B cell (primary cell): ENCODE data around the gene SLC7A10.

ENCODE experiments used
- EZH2 ChIP-seq: IDR thresholded peaks from 2 replicates; pipeline ENCODE4 v1.6.1; 2012; ENCODE audit warnings: borderline replicate concordance, low read depth, mild to moderate bottlenecking, moderate library complexity, low read length; ENCODE audit not compliant: insufficient read depth, poor library complexity, severe bottlenecking
- TF ChIP-seq, protein P1 (sequence below): fragments of 200-600 bp; IDR thresholded peaks from one replicate; pipeline ENCODE4 v1.8.0; 2022; ENCODE audit warnings: antibody characterized with exemption, mild to moderate bottlenecking

DNA sequence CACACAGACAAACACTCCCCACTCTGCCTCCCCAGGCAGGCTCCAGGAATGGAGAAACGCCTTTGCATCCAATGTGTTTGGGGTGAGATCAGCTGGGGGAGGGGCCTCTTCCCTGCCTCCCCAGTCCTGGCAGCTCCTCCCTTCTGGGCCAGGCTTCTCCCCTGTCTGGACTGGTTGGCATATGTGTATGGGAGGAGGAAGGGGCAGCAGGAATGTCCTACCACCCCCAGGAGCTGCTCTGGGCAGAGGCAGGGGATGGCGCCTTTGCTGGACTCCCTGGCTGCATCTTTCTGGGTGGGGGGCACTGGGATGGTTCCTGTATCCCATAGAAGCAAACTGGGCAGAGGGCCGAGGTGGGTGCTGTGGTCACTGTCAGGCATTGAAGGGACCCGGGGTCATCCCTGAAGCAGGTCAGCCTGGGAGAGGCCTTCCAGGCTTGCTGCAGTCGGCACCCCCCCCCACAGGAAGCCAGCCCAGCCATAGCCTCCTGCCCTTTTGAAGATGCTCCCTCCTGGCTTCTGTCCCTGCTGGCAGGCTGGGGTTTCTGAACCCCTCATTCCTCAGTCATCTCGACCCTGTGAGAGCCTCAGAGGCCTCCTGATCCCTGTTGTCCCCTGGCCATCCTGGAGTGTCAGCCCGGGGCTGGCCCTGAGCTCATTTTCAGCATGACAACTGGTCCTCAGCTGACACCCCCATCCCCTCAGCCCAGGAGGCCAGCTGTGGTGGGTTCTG lies 21.2 kb upstream of the SLC7A10 start:
- no peak for TF ChIP-seq EZH2
- TF ChIP-seq, protein P1, sequence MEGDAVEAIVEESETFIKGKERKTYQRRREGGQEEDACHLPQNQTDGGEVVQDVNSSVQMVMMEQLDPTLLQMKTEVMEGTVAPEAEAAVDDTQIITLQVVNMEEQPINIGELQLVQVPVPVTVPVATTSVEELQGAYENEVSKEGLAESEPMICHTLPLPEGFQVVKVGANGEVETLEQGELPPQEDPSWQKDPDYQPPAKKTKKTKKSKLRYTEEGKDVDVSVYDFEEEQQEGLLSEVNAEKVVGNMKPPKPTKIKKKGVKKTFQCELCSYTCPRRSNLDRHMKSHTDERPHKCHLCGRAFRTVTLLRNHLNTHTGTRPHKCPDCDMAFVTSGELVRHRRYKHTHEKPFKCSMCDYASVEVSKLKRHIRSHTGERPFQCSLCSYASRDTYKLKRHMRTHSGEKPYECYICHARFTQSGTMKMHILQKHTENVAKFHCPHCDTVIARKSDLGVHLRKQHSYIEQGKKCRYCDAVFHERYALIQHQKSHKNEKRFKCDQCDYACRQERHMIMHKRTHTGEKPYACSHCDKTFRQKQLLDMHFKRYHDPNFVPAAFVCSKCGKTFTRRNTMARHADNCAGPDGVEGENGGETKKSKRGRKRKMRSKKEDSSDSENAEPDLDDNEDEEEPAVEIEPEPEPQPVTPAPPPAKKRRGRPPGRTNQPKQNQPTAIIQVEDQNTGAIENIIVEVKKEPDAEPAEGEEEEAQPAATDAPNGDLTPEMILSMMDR = no peak
